ENCODE measurements around the gene CABCOCO1.

Gene CABCOCO1

GRCh38 chr10:61785473-61786105 is 122.9 kb downstream of the CABCOCO1 start:
- no peak for DNase-seq (ENCODE audit: low spot score)

DNA sequence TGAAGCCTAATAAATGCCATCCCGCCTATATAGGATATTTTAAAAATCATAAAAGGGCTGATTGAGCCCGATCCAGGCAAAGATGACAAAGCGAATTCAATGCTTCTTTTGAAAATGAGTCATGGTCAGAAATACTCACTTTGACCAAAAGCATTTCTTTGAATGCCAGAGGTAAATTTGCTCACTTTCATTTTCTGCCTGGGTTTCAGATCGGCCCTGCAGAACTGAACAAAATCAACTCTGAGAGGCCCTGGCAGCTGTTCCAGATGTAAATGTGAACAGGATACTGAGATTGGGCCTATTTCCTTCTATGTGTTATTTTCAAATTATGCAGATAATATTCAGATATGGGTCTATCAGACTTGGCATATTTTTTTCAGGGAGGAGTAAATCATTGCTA is 124.0 kb downstream of the CABCOCO1 start:
- peak; percentile 40 for DNase-seq (ENCODE audit: low spot score)

GRCh38 chr10:61787170-61787569 is 124.4 kb downstream of the CABCOCO1 start:
- DNase-seq (ENCODE audit: low spot score) = no peak

GRCh38 chr10:61789031-61789430 is 126.3 kb downstream of the CABCOCO1 start:
- no peak for DNase-seq (ENCODE audit: low spot score)

- DNase-seq (ENCODE audit: low spot score) = no peak
These were observed 128.5 kb downstream of the CABCOCO1 start for GRCh38 chr10:61791216-61791615.

DNA sequence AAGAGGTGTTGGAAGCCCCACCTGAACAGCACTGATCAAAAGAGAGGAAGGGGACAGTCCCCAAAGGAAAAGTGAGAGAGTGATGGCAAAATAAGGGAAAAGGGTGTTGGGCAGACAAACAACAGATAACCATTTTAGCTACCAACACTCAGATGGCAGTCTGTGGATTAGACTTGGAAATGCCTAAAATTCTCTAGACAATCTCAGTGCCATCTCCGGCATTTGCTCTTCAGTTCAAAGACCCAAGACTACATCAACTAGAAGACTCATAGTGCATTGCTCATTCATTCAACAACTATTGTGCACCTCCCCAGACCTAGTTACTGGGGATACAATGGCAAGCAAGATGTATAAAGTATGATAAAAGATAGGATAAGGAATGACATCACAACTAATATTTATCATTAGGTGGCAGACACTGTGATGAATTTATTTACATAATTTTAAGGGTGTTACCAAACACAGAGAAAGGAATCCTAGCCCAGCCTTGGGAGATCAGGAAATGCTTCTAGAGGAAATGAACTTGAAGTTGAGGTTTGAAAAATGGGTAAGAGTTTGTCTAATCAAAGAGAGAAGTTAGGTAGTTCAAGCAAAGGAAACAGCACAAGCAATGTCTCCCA is 129.5 kb downstream of the CABCOCO1 start:
- DNase-seq (ENCODE audit: low spot score) = no peak

- no peak for DNase-seq (ENCODE audit: low spot score)
These were observed 130.2 kb downstream of the CABCOCO1 start for GRCh38 chr10:61792921-61793320.

- no peak for DNase-seq (ENCODE audit: low spot score)
These were observed 131.3 kb downstream of the CABCOCO1 start for GRCh38 chr10:61793760-61794703.

GRCh38 chr10:61795147-61795546 is 132.4 kb downstream of the CABCOCO1 start:
- no peak for DNase-seq (ENCODE audit: low spot score)

- DNase-seq (ENCODE audit: low spot score) = no peak
These were observed 132.8 kb downstream of the CABCOCO1 start for GRCh38 chr10:61795551-61795950.

DNA sequence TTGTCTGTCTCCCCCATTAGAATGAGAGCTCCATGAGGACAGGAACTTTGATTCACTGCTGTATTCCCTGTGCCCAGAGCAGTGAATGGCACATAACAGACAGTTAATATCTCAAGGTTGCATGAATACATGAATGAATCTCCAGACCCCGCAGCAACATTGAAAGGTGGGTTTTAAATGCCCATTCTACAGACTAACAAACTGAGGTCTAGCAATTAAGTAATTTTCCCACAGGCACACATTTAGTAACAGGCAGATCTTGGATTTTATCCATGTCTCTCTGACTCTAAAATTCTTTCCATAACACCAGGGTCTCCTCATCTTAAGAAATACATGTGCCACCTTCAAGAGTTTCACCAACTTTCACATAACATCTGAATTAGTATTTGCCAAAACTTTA is 134.1 kb downstream of the CABCOCO1 start:
- no peak for DNase-seq (ENCODE audit: low spot score)

DNA sequence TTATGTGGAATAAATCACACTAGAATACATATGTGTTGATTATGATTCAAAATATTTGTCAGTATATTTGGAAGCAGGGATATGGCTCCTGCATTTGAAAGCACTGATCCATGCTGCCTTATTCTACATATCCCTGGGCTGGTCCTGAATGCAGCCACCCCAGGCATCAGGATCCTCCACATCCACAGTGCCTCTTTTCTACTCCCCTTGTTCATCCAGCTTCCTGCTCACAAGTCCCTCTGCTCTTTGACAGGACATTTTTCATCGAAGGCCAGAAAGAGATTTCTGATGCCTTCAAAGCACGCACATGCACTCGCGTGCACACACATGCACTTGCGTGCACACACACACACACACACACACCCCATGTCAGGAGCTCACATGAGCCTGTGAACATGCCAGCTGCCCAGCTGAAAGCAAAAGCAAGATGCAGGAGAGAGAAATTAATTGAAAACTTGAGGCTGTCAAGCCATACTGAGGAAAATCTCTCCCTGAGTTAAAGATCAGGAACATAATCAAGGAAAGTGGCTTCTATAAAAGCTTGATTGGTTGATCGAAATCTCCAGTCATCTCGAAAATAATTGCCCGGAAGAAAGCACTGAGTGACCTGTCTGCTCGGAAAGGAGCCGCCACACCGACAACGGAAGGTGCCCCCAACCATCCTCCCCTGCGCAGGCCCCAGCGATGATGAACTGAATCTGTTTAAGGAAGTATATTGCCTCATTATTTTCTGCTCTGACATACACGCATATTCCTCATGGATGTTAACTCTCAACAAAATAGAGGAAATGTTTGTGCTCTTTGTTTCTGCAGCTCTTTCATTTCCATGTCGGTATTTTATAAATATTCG is 134.8 kb downstream of the CABCOCO1 start:
- no peak for DNase-seq (ENCODE audit: low spot score)

GRCh38 chr10:61798713-61799112 is 136.0 kb downstream of the CABCOCO1 start:
- DNase-seq (ENCODE audit: low spot score) = no peak

DNA sequence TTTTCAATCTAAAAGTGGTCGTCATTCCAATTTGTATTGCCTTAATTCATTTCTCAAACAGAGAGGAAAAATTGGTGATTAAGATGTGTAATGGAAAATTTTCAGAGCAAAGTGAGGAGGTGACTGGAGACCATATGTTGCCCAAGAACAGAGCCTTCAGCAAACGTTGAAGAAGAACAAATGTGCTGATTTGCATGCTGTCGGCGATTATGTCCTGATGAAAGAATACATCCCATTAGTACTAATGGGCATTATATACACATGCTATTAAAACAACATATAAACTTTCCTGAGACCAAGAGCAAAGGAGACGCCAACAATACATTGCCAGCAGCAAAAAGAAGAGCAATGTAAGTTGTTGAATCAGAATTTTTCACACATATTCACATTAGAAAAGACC is 138.8 kb downstream of the CABCOCO1 start:
- no peak for DNase-seq (ENCODE audit: low spot score)

GRCh38 chr10:61803269-61803668 is 140.5 kb downstream of the CABCOCO1 start:
- DNase-seq (ENCODE audit: low spot score) = no peak

DNA sequence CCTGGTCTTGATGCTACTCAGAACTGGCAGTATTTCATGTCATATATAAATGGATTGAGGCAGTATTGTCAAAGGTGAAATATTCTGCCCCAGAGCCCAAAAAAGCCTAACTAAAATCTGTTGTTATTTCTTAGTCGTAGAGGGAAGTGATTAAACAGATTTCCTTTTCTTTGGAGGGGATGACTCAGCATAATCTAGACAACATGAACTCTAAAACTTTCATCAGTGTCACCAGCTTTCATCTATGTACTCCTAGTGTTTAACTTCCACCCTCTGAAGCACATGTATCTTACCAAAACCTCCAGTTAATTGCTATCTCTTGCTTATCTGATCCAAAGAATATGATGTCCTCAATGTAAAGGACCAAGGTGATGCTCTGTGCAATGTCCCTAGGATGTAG is 141.7 kb downstream of the CABCOCO1 start:
- DNase-seq (ENCODE audit: low spot score) = peak; percentile 44

DNA sequence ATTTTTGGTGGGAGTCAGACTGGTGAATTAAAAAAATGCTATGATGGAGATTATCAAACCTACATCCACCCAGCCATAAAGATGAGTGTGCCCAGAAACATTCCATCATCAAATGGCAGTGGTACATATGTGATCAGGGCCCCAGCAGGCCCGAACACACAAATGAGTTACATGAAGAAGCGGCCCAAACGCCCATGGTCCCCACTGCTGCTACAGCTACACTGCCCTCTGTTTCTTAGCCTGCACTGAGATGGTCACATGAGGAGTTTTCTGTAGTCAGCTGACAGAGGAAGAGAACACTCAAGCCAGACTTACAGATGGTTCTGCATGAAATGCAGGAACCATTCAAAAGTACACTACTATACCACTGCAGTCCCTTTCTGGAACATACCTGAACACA is 142.4 kb downstream of the CABCOCO1 start:
- DNase-seq (ENCODE audit: low spot score) = no peak

DNA sequence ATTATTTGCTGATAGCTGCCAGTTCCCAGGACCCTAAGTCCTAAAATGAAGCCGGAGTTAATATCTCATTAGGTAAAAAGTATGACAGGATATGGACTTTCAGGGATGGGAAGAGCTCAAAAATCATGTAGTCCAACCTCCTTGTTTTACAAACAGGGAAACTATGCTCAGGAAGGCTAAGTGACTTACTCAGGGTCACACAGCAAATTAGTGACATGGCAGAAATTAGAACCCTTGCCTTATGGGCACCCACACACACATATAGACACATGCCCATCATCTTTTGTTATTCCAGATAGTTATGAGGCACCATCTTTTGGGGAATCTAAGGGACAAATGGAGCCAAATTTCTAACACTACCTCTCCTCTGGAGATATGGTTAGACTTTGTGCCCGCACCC is 147.5 kb downstream of the CABCOCO1 start:
- no peak for DNase-seq (ENCODE audit: low spot score)

GRCh38 chr10:61812052-61812721 is 149.5 kb downstream of the CABCOCO1 start:
- no peak for DNase-seq (ENCODE audit: low spot score)

DNA sequence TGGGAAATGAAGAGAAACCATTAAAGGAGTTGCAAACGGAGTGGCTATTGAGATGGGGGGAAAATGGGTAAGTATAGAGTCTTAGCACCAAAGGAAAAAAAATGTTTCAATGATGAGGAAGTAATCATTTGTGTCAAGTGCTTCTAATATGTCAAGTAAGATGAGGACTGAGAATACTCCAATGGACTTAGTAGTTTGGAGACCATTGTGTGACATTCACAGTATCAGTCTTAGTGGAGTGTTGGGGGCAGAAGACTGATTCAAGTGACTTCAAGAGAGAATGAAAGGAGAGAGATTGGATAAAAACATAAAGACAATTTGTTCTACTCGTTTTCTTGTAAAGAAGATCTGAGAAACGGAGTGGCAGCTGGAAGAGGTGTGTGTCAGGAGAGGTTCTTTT is 150.2 kb downstream of the CABCOCO1 start:
- no peak for DNase-seq (ENCODE audit: low spot score)

GRCh38 chr10:61814160-61814559 is 151.4 kb downstream of the CABCOCO1 start:
- no peak for DNase-seq (ENCODE audit: low spot score)

Measured in kidney capillary endothelial cell (primary cell).